ENCODE measurements around the gene ADGRA3.

Gene ADGRA3, protein sequence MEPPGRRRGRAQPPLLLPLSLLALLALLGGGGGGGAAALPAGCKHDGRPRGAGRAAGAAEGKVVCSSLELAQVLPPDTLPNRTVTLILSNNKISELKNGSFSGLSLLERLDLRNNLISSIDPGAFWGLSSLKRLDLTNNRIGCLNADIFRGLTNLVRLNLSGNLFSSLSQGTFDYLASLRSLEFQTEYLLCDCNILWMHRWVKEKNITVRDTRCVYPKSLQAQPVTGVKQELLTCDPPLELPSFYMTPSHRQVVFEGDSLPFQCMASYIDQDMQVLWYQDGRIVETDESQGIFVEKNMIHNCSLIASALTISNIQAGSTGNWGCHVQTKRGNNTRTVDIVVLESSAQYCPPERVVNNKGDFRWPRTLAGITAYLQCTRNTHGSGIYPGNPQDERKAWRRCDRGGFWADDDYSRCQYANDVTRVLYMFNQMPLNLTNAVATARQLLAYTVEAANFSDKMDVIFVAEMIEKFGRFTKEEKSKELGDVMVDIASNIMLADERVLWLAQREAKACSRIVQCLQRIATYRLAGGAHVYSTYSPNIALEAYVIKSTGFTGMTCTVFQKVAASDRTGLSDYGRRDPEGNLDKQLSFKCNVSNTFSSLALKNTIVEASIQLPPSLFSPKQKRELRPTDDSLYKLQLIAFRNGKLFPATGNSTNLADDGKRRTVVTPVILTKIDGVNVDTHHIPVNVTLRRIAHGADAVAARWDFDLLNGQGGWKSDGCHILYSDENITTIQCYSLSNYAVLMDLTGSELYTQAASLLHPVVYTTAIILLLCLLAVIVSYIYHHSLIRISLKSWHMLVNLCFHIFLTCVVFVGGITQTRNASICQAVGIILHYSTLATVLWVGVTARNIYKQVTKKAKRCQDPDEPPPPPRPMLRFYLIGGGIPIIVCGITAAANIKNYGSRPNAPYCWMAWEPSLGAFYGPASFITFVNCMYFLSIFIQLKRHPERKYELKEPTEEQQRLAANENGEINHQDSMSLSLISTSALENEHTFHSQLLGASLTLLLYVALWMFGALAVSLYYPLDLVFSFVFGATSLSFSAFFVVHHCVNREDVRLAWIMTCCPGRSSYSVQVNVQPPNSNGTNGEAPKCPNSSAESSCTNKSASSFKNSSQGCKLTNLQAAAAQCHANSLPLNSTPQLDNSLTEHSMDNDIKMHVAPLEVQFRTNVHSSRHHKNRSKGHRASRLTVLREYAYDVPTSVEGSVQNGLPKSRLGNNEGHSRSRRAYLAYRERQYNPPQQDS (N-terminal part only)

DNA sequence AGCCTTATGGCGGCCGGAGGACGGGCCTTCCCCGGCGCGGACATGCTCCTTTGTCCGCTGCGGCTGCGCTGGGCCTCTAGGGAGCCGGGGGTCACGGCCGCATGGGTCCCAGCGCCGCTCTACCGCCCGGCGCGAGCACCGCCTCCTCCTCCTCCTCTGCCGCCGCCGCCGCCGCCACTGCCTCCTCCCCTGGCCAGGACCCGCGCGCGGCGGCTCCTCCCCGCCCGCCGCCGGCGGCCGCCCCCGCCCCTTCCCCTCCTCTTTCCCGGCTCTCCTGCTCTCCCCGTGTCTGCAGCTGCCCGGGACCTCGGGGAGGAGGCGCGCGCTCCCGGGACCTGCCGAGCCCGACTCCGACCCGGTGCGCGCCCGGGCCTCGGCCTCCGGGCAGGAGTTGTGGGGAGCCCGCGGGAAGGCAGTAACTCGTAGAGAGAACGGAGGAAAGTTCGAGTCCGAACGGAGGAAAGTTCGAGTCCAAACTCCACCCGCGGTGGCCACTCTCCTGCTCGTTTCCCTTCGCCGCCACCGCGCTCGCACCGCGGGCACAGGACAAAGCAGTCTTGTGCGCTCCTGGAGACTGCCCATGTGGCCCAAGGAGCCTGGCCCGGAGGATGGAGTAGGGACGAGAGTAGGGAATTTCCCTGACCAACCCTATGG lies at the start of gene ADGRA3:
TSS of gene ADGRA3 (minus strand) at position 179 of the 654 bp plus-strand sequence. CDS start 282 bp downstream, outside the sequence.
- DNase-seq (ENCODE audit: low spot score), result peak; percentile 44

GRCh38 chr4:22556495-22556894 lies 40.6 kb upstream of the ADGRA3 start:
- DNase-seq (ENCODE audit: low spot score), result no peak

DNA sequence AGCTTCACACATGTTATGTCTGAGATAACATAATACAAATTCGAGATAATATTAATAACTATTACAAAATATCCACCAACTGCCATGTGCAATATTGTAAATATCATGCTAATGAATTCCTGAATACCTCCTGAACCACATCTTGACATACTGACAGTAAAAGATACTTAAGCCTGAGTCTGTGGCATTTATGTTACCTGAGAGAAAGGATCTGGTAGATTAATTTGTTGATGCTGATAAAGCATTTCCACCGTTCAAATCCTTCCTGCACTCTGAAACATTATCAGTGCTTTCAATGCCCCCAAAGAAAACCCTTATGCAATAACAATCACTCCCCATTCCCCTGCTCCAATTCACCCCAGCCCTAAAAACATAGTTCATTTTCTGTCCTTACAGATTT lies 38.8 kb upstream of the ADGRA3 start:
- no peak for DNase-seq (ENCODE audit: low spot score)

DNA sequence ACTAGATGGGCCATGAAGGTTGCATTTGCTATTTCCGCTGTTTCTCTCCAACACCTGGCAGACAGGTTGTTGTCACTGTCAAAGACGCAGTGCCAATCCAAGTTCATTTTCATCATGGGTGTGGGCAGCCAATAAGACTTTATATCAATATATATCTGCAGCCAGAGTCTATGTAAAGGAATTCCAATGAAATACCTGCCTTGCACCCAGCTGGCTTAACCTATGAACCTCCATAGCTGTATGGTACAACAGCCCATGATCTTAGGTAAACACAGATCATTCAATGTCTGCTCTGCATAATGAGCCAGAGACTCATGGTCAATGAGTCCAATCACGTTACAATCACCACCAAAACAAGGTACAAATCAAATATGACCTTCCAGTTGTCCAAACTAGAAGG lies 37.7 kb upstream of the ADGRA3 start:
- DNase-seq (ENCODE audit: low spot score), result no peak

GRCh38 chr4:22552812-22553211 lies 36.9 kb upstream of the ADGRA3 start:
- no peak for DNase-seq (ENCODE audit: low spot score)

DNA sequence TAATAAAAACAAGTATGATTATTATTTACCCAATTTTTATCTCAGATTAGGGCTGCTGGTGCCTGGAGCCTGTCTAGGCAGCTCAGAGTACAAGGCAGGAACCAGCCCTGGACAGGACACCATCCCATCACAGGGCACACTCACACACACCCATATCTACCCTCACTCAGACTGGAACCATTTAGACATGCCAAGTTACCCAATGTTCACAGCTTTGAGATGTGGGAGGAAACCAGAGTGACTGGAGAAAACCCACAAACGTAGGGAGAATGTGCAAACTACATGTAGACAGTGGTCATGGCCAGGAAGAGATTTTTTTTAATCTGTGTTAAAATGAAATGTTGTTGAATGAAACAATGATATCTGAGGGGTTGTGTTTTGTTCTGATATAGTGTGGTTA lies 35.7 kb upstream of the ADGRA3 start:
- no peak for DNase-seq (ENCODE audit: low spot score)

GRCh38 chr4:22546299-22546698 lies 30.4 kb upstream of the ADGRA3 start:
- DNase-seq (ENCODE audit: low spot score), result no peak

DNA sequence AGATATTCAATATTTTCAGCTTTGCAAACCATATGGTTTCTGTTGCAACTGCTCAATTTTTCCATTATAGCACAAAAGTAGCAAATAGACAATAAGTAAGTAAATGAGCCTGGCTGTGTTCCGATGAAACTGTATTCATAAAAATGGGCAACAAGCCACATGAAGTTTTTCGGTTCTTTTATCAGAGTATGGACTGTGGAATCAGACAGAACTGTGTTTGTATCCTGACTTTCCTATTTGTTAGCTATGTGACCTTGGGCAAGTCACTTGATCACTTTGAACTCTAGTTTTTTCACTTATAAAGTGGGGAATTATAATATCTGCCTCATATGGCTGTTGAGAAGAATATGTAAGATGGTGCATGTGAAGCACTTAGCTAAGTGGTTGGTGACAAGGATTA lies 23.4 kb upstream of the ADGRA3 start:
- no peak for DNase-seq (ENCODE audit: low spot score)

DNA sequence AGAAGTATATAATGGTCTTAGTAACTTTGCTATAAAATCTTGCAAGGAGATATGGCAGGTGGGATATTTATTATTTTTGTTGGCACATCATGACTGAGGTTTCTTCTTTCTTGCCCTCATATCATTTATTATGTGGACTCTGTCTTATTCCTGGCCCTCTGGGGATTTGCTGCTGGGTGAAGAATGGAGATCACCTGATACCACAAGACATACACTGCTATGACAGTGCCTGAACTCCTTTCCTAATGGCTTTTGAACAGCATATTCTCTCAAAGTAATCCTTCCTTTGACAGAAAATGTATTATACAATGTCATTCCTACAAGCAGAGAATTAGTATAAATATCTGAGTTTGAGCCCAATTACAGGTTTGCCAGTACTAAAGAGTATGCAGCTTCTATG lies 22.0 kb upstream of the ADGRA3 start:
- no peak for DNase-seq (ENCODE audit: low spot score)

- DNase-seq (ENCODE audit: low spot score), result no peak
Observed at GRCh38 chr4:22534374-22534773, 18.5 kb upstream of the ADGRA3 start.

- no peak for DNase-seq (ENCODE audit: low spot score)
Observed at GRCh38 chr4:22532896-22533295, 17.0 kb upstream of the ADGRA3 start.

- no peak for DNase-seq (ENCODE audit: low spot score)
Observed at GRCh38 chr4:22532117-22532516, 16.3 kb upstream of the ADGRA3 start.

GRCh38 chr4:22531311-22532019 lies 15.6 kb upstream of the ADGRA3 start:
- DNase-seq (ENCODE audit: low spot score), result no peak

GRCh38 chr4:22524895-22525294 lies 9.0 kb upstream of the ADGRA3 start:
- no peak for DNase-seq (ENCODE audit: low spot score)

DNA sequence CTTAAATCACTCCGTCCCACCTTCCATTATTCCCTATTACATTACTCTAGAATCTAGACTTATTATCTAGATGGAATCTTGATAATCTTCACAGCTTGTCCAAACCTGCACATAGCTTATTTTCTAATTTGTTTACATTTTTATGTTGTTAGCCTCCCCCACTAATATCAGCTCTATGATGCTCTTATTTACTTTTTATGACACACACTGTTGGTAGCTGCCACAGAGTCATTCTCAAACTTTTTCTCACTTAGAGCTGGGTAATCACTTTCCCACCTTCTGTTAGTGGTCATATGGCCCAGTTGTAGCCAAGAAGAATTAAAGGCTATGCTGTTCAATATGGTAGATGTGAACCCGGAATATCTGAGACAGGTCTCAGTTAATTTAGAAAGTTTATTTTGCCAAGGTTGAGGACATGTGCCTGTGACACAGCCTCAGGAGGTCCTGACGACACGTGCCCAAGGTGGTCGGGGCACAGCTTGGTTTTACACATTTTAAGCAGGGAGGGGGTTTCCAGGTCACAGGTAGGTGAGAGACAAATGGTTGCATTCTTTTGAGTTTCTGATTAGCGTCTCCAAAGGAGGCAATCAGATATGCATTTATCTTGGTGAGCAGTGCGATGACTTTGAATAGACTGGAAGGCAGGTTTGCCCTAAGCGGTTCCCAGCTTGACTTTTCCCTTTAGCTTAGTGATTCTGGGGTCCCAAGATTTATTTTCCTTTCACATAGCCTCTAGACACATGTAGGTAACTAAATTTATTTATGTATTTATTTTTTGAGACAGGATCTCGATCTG lies 7.0 kb upstream of the ADGRA3 start:
- DNase-seq (ENCODE audit: low spot score), result no peak

- DNase-seq (ENCODE audit: low spot score), result no peak
Observed at GRCh38 chr4:22522206-22522605, 6.3 kb upstream of the ADGRA3 start.

DNA sequence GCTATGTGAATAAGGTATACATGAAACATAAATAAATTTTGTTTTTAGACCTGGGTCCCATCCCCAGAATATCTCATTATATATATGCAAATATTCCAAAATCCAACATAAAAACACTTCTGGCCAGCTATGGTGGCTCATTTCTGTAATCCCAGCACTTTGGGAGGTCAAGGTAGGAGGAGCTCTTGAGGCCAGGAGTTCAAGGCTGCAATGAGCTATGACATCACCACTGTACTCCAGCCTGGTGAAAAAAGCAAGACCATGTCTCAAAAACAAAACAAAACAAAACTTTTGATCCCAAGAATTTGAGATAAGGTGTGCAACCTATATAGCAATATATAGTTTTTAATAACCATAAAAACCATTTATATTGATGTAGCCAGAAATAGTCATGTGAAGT lies 5.4 kb upstream of the ADGRA3 start:
- no peak for DNase-seq (ENCODE audit: low spot score)

DNA sequence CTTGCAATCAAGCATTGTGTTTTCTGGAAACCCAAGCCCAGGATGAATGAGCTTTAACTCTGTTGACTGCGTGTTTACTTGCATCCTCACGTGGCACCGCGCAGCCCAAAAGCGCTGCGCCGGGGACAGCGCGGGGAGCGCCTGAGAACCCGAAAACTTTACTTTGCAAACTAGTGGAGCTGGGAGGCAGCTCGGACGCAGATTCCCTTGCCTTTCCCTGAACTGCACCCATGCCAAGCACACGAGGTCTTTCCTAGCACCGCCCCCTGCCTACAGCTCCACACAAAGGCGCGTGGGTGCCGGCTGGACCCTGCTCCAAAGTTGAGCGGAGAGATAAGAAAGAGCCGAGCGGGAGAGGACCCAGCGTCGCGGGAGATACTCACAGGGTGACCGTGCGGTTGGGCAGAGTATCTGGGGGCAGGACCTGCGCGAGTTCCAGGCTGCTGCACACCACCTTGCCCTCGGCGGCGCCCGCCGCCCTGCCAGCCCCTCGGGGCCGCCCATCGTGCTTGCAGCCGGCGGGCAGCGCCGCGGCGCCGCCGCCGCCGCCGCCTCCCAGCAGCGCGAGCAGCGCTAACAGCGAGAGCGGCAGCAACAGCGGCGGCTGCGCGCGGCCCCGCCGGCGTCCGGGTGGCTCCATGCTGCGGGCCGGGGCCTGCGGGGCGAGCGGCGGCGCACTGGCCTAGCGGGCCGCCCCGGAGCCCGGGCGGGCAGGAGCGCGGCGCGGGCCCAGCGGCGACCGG lies 550 bp downstream of the ADGRA3 start:
- DNase-seq (ENCODE audit: low spot score), result peak; percentile 42

DNA sequence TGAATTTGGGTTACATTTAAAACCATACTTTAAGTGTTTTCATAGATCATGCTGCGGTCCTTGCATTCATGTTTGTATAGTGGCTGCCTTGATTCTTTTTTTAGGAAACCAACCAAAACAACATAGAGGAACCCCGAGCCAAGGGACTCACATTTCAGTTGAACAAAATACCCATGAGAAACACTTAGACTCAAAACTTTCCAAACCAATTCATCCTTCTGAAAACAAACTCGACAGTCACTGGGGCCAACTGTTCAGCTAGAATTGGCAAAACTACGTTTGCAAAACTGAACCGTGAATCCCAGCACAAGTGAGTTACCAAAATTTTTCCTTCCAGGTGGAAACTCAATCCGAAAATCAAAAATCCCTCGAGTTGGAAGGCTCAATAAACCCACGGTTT lies 1.4 kb downstream of the ADGRA3 start:
- peak; percentile 17 for DNase-seq (ENCODE audit: low spot score)

- DNase-seq (ENCODE audit: low spot score), result no peak
Observed at GRCh38 chr4:22514001-22514400, 1.9 kb downstream of the ADGRA3 start.
